Stomach (tissue), 9 donors: ENCODE measurements around the gene CSNK2A2. TPM values are rescaled to one million over a fixed set of nuclear protein-coding genes. Genes with fewer than 3 reads are reported as not detected.

Experiments used
- DNase-seq, 2 donors: peaks; one replicate each; pipeline versions ENCODE4 v3.0.0 to v3.0.0-alpha.2; 2013 to 2019
- H3K27ac ChIP-seq, 5 donors: fragments of 200-600 bp in 4 of 5; sonication (generic) in 4 of 5; one replicate each; pipeline ENCODE4 v1.5.1; 2013 to 2019; ENCODE audit warnings: mild to moderate bottlenecking in 1 of 5, moderate library complexity in 1 of 5
- H3K27me3 ChIP-seq, 3 donors: fragments of 200-600 bp; sonication (generic); one replicate each; pipeline ENCODE4 v1.5.1; 2017 to 2019; ENCODE audit warnings: mixed run types in 1 of 3
- H3K36me3 ChIP-seq, 4 donors: fragments of 200-600 bp; sonication (generic); 1 replicate in 3 of 4; 2 replicates in 1 of 4; pipeline ENCODE4 v1.5.1; 2016 to 2019
- H3K4me1 ChIP-seq, 4 donors: fragments of 200-600 bp; sonication (generic); one replicate each; pipeline ENCODE4 v1.5.1; 2016 to 2019
- H3K4me3 ChIP-seq, 4 donors: fragments of 200-600 bp; sonication (generic) in 3 of 4; one replicate each; pipeline ENCODE4 v1.5.1; 2016 to 2019; ENCODE audit warnings: mild to moderate bottlenecking in 1 of 4
- H3K9me3 ChIP-seq, 4 donors: fragments of 200-600 bp; sonication (generic); one replicate each; pipeline ENCODE4 v1.5.1; 2016 to 2019
- CTCF ChIP-seq, 7 experiments: fragments of 450-650 bp in 4 of 7; fragments of 200-600 bp in 3 of 7; sonication (generic) in 3 of 7; IDR thresholded peaks; one replicate each; pipeline ENCODE4 v1.5.1; 2016 to 2019; ENCODE audit warnings: antibody characterized with exemption in 7 of 7, control low read depth in 2 of 7, mild to moderate bottlenecking in 1 of 7
- EP300 ChIP-seq: sonication (generic); formaldehyde crosslinking; IDR thresholded peaks from one replicate; pipeline ENCODE4 v1.6.1; 2017; ENCODE audit warnings: antibody characterized with exemption
- POLR2A ChIP-seq, 4 donors: fragments of 450-650 bp; IDR thresholded peaks; one replicate each; pipeline ENCODE4 v1.6.1; 2016; ENCODE audit warnings: antibody characterized with exemption in 4 of 4, control low read depth in 2 of 4, mild to moderate bottlenecking in 1 of 4, moderate library complexity in 1 of 4
- POLR2AphosphoS5 ChIP-seq, 3 donors: sonication (generic); formaldehyde crosslinking; IDR thresholded peaks; one replicate each; pipeline ENCODE4 v1.6.1; 2016; ENCODE audit warnings: antibody characterized with exemption in 3 of 3
- WGBS, 5 donors: extraction: QIAGEN DNeasy Blood & Tissue Kit in 3 of 5; methylation state at CpG; one replicate each; pipeline versions ENCODE4 v1.1.5 to v1.1.7; 2013 to 2018; 5-methylcytosine and 5-hydroxymethylcytosine counted together
- intact Hi-C: fragments of 100-400 bp; cut with DNase I; formaldehyde crosslinking; loops from one replicate; pipeline ENCODE4 v1.15.1; 2023; ENCODE audit warnings: low total_unique reads
- polyA plus RNA-seq, 3 donors: library from polyadenylated mRNA; stranded (reverse); fragments of 200-250 nt; gene quantifications; one replicate each; pipeline ENCODE4 v1.2.3, GENCODE V29; 2013
- total RNA-seq, 5 donors: library from RNA; depleted of rRNA; stranded (reverse); fragments of >200 nt; gene quantifications; one replicate each; pipeline versions ENCODE4 v1.1.0 to v1.2.3, GENCODE V29; 2014 to 2016
- donor health status: healthy with polysubstance abuse.
- donor health status: Bipolar disorder and iron deficiency.
- donor health status: healthy.

The CSNK2A2 gene
- total and polyA plus RNA-seq, 8 donors, result 13.4 to 83.0 (median 38.9) TPM

GRCh38 chr16:58125041-58125440 is 72.9 kb downstream of the CSNK2A2 start:
- no peak for DNase-seq
- intact Hi-C loops, result no loop called here
- TF ChIP-seq POLR2A (IDR thresholded peaks at IDR 0.05), result no peak
- no peak for TF ChIP-seq POLR2AphosphoS5 (IDR thresholded peaks at IDR 0.05)
- no peak for TF ChIP-seq EP300
- TF ChIP-seq CTCF (IDR thresholded peaks at IDR 0.05), result no peak
- Histone ChIP-seq H3K27ac (peak overlapping the region in 2 of 5 donors; percentile 7 to 94), H3K36me3 (no peaks in the 10 kb centered on the region), H3K9me3 (no peaks in the 10 kb centered on the region), H3K27me3 (no peaks in the 10 kb centered on the region), H3K4me1 (peaks cover 49 to 87% (median 76%) of the 10 kb centered on the region in 4 donors), H3K4me3 (no peak overlapping the region)
- WGBS, 5 donors, result 67 to 77% (median 72%) methylated on average over 4 of the region's 4 CpGs

DNA sequence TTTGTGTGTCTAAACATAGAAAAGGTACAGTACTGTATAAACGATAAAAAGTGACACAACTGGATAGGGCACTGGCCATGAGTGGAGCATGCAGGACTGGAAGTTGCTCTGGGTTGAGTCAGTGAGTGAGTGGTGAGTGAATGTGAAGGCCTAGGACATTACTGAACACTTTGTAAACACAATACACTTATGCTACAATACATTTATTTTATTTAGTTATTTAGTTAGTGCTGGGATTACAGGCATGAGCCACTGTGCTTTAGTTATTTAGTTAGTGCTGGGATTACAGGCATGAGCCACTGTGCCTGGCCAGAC is 73.3 kb downstream of the CSNK2A2 start:
- 4 to 21% (median 18%) methylated on average over 1 of the region's 1 CpG for WGBS, 5 donors
- H3K27ac ChIP-seq, result peak overlapping the region in 4 of 5 donors; percentile 27 to 63 (median 54)
- intact Hi-C loops, result loop anchor here (5.0 kb wide), 1 partner anchor 112 kb away; no protein-coding TSS in a partner anchor
- no peak overlapping the region for H3K4me3 ChIP-seq
- no peaks in the 10 kb centered on the region for H3K9me3 ChIP-seq
- DNase-seq, result no peak
- TF ChIP-seq POLR2A (IDR thresholded peaks at IDR 0.05) (no peak), POLR2AphosphoS5 (IDR thresholded peaks at IDR 0.05) (no peak), EP300 (no peak), CTCF (IDR thresholded peaks at IDR 0.05) (no peak)
- H3K4me1 ChIP-seq, result peaks cover 51 to 88% (median 79%) of the 10 kb centered on the region in 4 donors
- no peaks in the 10 kb centered on the region for H3K27me3 ChIP-seq
- H3K36me3 ChIP-seq, result no peaks in the 10 kb centered on the region

DNA sequence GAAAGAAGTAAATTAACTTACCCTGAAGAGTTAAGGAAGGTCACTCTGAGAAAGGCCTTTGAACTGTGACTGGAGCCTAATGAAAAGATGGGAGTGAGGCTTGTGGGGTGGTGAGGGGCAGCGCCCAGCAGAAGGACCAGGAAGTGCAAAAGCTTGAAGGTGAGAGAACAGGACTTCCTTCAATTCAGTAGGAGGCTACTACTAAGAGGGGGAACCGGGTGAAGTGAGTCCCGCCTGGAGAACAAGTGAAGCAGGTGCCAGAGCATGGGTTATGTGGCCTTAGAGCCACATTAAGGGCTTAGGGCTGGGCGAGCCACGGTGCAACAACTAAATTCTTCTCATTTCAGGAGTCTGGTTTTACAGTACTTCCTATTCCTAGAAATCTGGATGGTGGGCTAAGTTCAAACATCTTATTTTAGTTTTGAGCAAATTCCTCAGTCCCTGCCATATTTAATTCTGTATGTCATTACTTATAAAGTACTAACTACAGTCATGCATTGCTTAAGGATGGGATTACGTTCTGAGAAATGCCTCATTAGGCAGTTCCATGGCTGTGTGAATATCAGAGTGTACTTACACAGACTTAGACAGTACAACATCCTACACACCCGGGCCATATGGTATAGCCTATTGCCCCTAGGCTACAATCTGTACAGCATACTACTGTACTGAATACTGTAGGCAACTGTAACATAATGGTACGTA is 73.9 kb downstream of the CSNK2A2 start:
- H3K4me3 ChIP-seq, result no peak overlapping the region
- no peak for DNase-seq
- no peaks in the 10 kb centered on the region for H3K9me3 ChIP-seq
- H3K36me3 ChIP-seq, result no peaks in the 10 kb centered on the region
- 31 to 43% (median 40%) methylated on average over 8 of the region's 8 CpGs for WGBS, 5 donors
- peaks cover 54 to 93% (median 84%) of the 10 kb centered on the region in 4 donors for H3K4me1 ChIP-seq
- intact Hi-C loops, result loop anchor here (5.0 kb wide), 1 partner anchor 112 kb away; no protein-coding TSS in a partner anchor
- peak overlapping the region; percentile 27 to 73 (median 61) for H3K27ac ChIP-seq
- no peaks in the 10 kb centered on the region for H3K27me3 ChIP-seq
- TF ChIP-seq POLR2AphosphoS5 (IDR thresholded peaks at IDR 0.05), result no peak
- TF ChIP-seq CTCF (IDR thresholded peaks at IDR 0.05), result no peak
- TF ChIP-seq POLR2A (IDR thresholded peaks at IDR 0.05), result no peak
- no peak for TF ChIP-seq EP300

- WGBS, 5 donors, result 33 to 49% (median 40%) methylated on average over 6 of the region's 6 CpGs
- no peak for TF ChIP-seq EP300
- no peak for TF ChIP-seq CTCF (IDR thresholded peaks at IDR 0.05)
- TF ChIP-seq POLR2A (IDR thresholded peaks at IDR 0.05), result no peak
- TF ChIP-seq POLR2AphosphoS5 (IDR thresholded peaks at IDR 0.05), result no peak
- Histone ChIP-seq H3K4me1 (peaks cover 36 to 100% (median 70%) of the 10 kb centered on the region in 4 donors), H3K27ac (peak overlapping the region in 4 of 5 donors; percentile 26 to 60 (median 42)), H3K27me3 (no peaks in the 10 kb centered on the region), H3K9me3 (no peaks in the 10 kb centered on the region), H3K4me3 (no peak overlapping the region), H3K36me3 (peaks cover 5 to 7% (median 6%) of the 10 kb centered on the region in 4 donors)
- peak in 1 of 2 donors; percentile 47 for DNase-seq
- intact Hi-C loops, result loop anchor here (5.0 kb wide), 1 partner anchor 109 kb away; no protein-coding TSS in a partner anchor
Measured at GRCh38 chr16:58121132-58121531, 76.8 kb downstream of the CSNK2A2 start.
